Lower lobe of right lung (tissue), 2 donors: ENCODE measurements around the gene TRIM52. TPM values are rescaled to one million over a fixed set of nuclear protein-coding genes. Genes with fewer than 3 reads are reported as not detected.
"Not testable (repeated sequence)": the region's sequence is repeated elsewhere in the genome, so short reads cannot be mapped to it uniquely, and the experiment has no call there.

ENCODE experiments used
- ATAC-seq, 2 donors: fragments of 200-7000 bp; cut with Tn5 transposase; one replicate each; pipeline ENCODE4 v1.9.1; 2020 to 2022; ENCODE audit warnings: mild to moderate bottlenecking in 2 of 2, moderate library complexity in 2 of 2
- DNase-seq: peaks from one replicate; pipeline ENCODE4 v3.0.0-alpha.2; 2020
- H3K27ac ChIP-seq: fragments of 200-600 bp; one replicate; pipeline ENCODE4 v1.8.0; 2022
- H3K27me3 ChIP-seq: fragments of 200-600 bp; one replicate; pipeline ENCODE4 v1.8.0; 2022; ENCODE audit warnings: low read depth
- H3K36me3 ChIP-seq: fragments of 200-600 bp; one replicate; pipeline ENCODE4 v1.8.0; 2022; ENCODE audit warnings: mild to moderate bottlenecking
- H3K4me1 ChIP-seq: fragments of 200-600 bp; one replicate; pipeline ENCODE4 v1.8.0; 2022
- H3K4me3 ChIP-seq: fragments of 200-600 bp; one replicate; pipeline ENCODE4 v1.8.0; 2022; ENCODE audit warnings: mild to moderate bottlenecking
- H3K9me3 ChIP-seq: fragments of 200-600 bp; one replicate; pipeline ENCODE4 v1.8.0; 2022
- CTCF ChIP-seq: fragments of 200-600 bp; IDR thresholded peaks from one replicate; pipeline ENCODE4 v1.8.0; 2022; ENCODE audit warnings: antibody characterized with exemption, mild to moderate bottlenecking
- intact Hi-C: fragments of 100-400 bp; cut with DNase I; formaldehyde crosslinking; loops from one replicate; pipeline ENCODE4 v1.11.0; 2022
- total RNA-seq: library from RNA; stranded (reverse); fragmentation: NEBNext Ultra II Directional; extraction: Animal tissue kit (Norgen Biotek cat#: 25700); gene quantifications from one replicate; pipeline ENCODE4 v1.2.1, GENCODE V29; 2021
- donor health status: DM: no; HTN: yes; CAD: no; lungs with severe emphysema.

The TRIM52 gene
- total RNA-seq, 1 donor from 2014 or later = 20.8 TPM

GRCh38 chr5:181215997-181216989, 44.6 kb downstream of the TRIM52 start:
- intact Hi-C loops = no loop called here
- no peak for TF ChIP-seq CTCF
- Histone ChIP-seq H3K36me3 (no peaks in the 10 kb centered on the region), H3K9me3 (no peaks in the 10 kb centered on the region), H3K4me3 (peak overlapping the region; percentile 55), H3K4me1 (peaks cover 31% of the 10 kb centered on the region), H3K27ac (peak overlapping the region; percentile 54), H3K27me3 (no peaks in the 10 kb centered on the region)
- DNase-seq (no peak), ATAC-seq (no peak)

GRCh38 chr5:181214249-181214648, 46.7 kb downstream of the TRIM52 start:
- intact Hi-C loops, H3K27me3 ChIP-seq, H3K9me3 ChIP-seq, H3K36me3 ChIP-seq, DNase-seq, ATAC-seq, H3K27ac ChIP-seq, H3K4me3 ChIP-seq: not testable (repeated sequence)
- peaks cover 28% of the 10 kb centered on the region for H3K4me1 ChIP-seq

GRCh38 chr5:181212934-181213333, 48.0 kb downstream of the TRIM52 start:
- Histone ChIP-seq H3K4me3 (no peak overlapping the region), H3K36me3 (no peaks in the 10 kb centered on the region), H3K27me3 (no peaks in the 10 kb centered on the region), H3K4me1 (peaks cover 21% of the 10 kb centered on the region), H3K27ac (no peak overlapping the region), H3K9me3 (no peaks in the 10 kb centered on the region)
- ATAC-seq = no peak
- intact Hi-C loops = no loop called here
- no peak for DNase-seq
- TF ChIP-seq CTCF = no peak

- no peaks in the 10 kb centered on the region for H3K27me3 ChIP-seq
Measured at GRCh38 chr5:181212080-181212479, 48.9 kb downstream of the TRIM52 start.

GRCh38 chr5:181211208-181211607, 49.7 kb downstream of the TRIM52 start:
- Histone ChIP-seq H3K36me3 (no peaks in the 10 kb centered on the region), H3K9me3 (no peaks in the 10 kb centered on the region), H3K27ac (no peak overlapping the region), H3K4me3 (no peak overlapping the region), H3K4me1 (peaks cover 9% of the 10 kb centered on the region), H3K27me3 (no peaks in the 10 kb centered on the region)
- no peak for TF ChIP-seq CTCF
- ATAC-seq (no peak), DNase-seq (no peak)
- intact Hi-C loops = no loop called here

More at GRCh38 chr5:181212080-181212479, 48.9 kb downstream of the TRIM52 start:
- no peaks in the 10 kb centered on the region for H3K36me3 ChIP-seq
- no peaks in the 10 kb centered on the region for H3K9me3 ChIP-seq
- intact Hi-C loops = no loop called here
- no peak for DNase-seq
- ATAC-seq = no peak
- H3K27ac ChIP-seq = no peak overlapping the region
- H3K4me1 ChIP-seq = peaks cover 12% of the 10 kb centered on the region
- no peak overlapping the region for H3K4me3 ChIP-seq
- TF ChIP-seq CTCF = no peak

GRCh38 chr5:181210698-181211097, 50.2 kb downstream of the TRIM52 start:
- H3K9me3 ChIP-seq, H3K4me1 ChIP-seq, intact Hi-C loops, H3K27me3 ChIP-seq, ATAC-seq, H3K36me3 ChIP-seq, H3K27ac ChIP-seq, DNase-seq, H3K4me3 ChIP-seq: not testable (repeated sequence)

- H3K36me3 ChIP-seq, intact Hi-C loops, H3K27me3 ChIP-seq, H3K9me3 ChIP-seq, DNase-seq, H3K27ac ChIP-seq, ATAC-seq, H3K4me3 ChIP-seq: not testable (repeated sequence)
- peaks cover 15% of the 10 kb centered on the region for H3K4me1 ChIP-seq
Measured at GRCh38 chr5:181210148-181210547, 50.8 kb downstream of the TRIM52 start.

- peaks cover 20% of the 10 kb centered on the region for H3K4me1 ChIP-seq
- H3K4me3 ChIP-seq, ATAC-seq, intact Hi-C loops, H3K9me3 ChIP-seq, H3K27ac ChIP-seq, H3K27me3 ChIP-seq, H3K36me3 ChIP-seq, DNase-seq: not testable (repeated sequence)
Measured at GRCh38 chr5:181209006-181209405, 51.9 kb downstream of the TRIM52 start.
